Hepatocyte (in vitro differentiated cells): ENCODE data around the gene ADGRD1.

ENCODE experiments used
- CTCF ChIP-seq: fragments of 200-600 bp; sonication (generic); IDR thresholded peaks from 2 replicates; pipeline ENCODE4 v1.5.1; 2016; ENCODE audit warnings: antibody characterized with exemption, mild to moderate bottlenecking; ENCODE audit not compliant: poor library complexity
- EZH2 ChIP-seq: fragments of 200-600 bp; sonication (generic); IDR thresholded peaks from 2 replicates; pipeline ENCODE4 v1.6.1; 2016; ENCODE audit warnings: antibody characterized with exemption, mild to moderate bottlenecking, borderline replicate concordance
- EZH2phosphoT487 ChIP-seq: fragments of 200-600 bp; sonication (generic); IDR thresholded peaks from one replicate; pipeline ENCODE4 v1.6.1; 2018; ENCODE audit warnings: antibody characterized with exemption, mild to moderate bottlenecking, low read depth, moderate library complexity; ENCODE audit not compliant: unreplicated experiment, severe bottlenecking

- TF ChIP-seq CTCF, result no peak
- TF ChIP-seq EZH2, result no peak
- TF ChIP-seq EZH2phosphoT487, result no peak
Observed at GRCh38 chr12:130945786-130946492, 7.8 kb upstream of the ADGRD1 start.
